Fibroblast of lung (primary cell): ENCODE data around the gene ORAI1.

Source experiments
- CTCF ChIP-seq, 2 donors: IDR thresholded peaks in 1 of 2; conservative IDR thresholded peaks in 1 of 2; 1 replicate in 1 of 2; 2 replicates in 1 of 2; pipeline ENCODE4 v1.5.1; 2011 to 2012; ENCODE audit warnings: low read length in 2 of 2, control low read depth in 1 of 2, inconsistent platforms in 1 of 2, low read depth in 1 of 2, mild to moderate bottlenecking in 1 of 2
- EZH2 ChIP-seq: IDR thresholded peaks from 2 replicates; pipeline ENCODE4 v1.5.1; 2012; ENCODE audit warnings: low read length, control low read depth, mild to moderate bottlenecking; ENCODE audit errors: missing control alignments

GRCh38 chr12:121628037-121628436 is 1.7 kb downstream of the ORAI1 start:
- no peak for TF ChIP-seq CTCF (conservative IDR thresholded peaks at IDR 0.05 in 1 of 2, IDR thresholded peaks at IDR 0.05 in 1 of 2; ENCODE audit: low read depth in 1 of 2, low read length in 2 of 2)
- no peak for TF ChIP-seq EZH2
